ENCODE measurements around the gene CIAO1. TPM values are rescaled to one million over a fixed set of nuclear protein-coding genes. Genes with fewer than 3 reads are reported as not detected.

The CIAO1 gene
- total and polyA plus RNA-seq, 8 donors, result 25.0 to 40.0 (median 29.3) TPM

Other genes starting within 250 kb of the CIAO1 start
- 1 to 10 TPM in 4 of 6 donors, under 1 TPM in 2; 0.23 to 2.0 (median 1.4) TPM for gene GPAT2, start 231.3 kb upstream of the CIAO1 start, total RNA-seq
- 1 to 10 TPM in 1 of 2 donors, under 1 TPM in 1; 0.80 to 5.0 TPM for gene GPAT2, start 231.3 kb upstream of the CIAO1 start, polyA plus RNA-seq
- under 1 TPM; 0.04 to 0.50 (median 0.25) TPM for gene ADRA2B, start 149.7 kb upstream of the CIAO1 start, total RNA-seq
- 1 to 10 TPM; 1.1 to 1.5 TPM for gene ADRA2B, start 149.7 kb upstream of the CIAO1 start, polyA plus RNA-seq
- gene ASTL, start 127.7 kb upstream of the CIAO1 start, total RNA-seq, result not detected
- gene ASTL, start 127.7 kb upstream of the CIAO1 start, polyA plus RNA-seq, result under 1 TPM in 1 of 2 donors, not detected in 1; 0.14 TPM
- 1 to 10 TPM in 4 of 6 donors, under 1 TPM in 2; 0.32 to 3.1 (median 1.2) TPM for gene DUSP2, start 120.8 kb upstream of the CIAO1 start, total RNA-seq
- gene DUSP2, start 120.8 kb upstream of the CIAO1 start, polyA plus RNA-seq, result 1 to 10 TPM; 1.3 to 1.8 TPM
- 10 to 100 TPM; 37.1 to 65.1 (median 58.5) TPM for gene STARD7, start 57.4 kb upstream of the CIAO1 start, total RNA-seq
- gene STARD7, start 57.4 kb upstream of the CIAO1 start, polyA plus RNA-seq, result 10 to 100 TPM; 21.7 to 29.5 TPM
- 10 to 100 TPM; 20.1 to 38.4 (median 24.9) TPM for gene TMEM127, start 228 bp upstream of the CIAO1 start, total RNA-seq
- 10 to 100 TPM in 1 of 2 donors, 1 to 10 TPM in 1; 8.2 to 12.6 TPM for gene TMEM127, start 228 bp upstream of the CIAO1 start, polyA plus RNA-seq
- 10 to 100 TPM; 42.1 to 60.1 (median 47.8) TPM for gene SNRNP200, start 39.3 kb downstream of the CIAO1 start, total RNA-seq
- 10 to 100 TPM; 51.4 to 87.7 TPM for gene SNRNP200, start 39.3 kb downstream of the CIAO1 start, polyA plus RNA-seq
- gene ITPRIPL1, start 59.1 kb downstream of the CIAO1 start, total RNA-seq, result 1 to 10 TPM in 2 of 6 donors, under 1 TPM in 4; 0.39 to 1.4 (median 0.77) TPM
- gene ITPRIPL1, start 59.1 kb downstream of the CIAO1 start, polyA plus RNA-seq, result under 1 TPM; 0.38 to 0.49 TPM
- gene NCAPH, start 69.5 kb downstream of the CIAO1 start, total RNA-seq, result under 1 TPM; 0.12 to 0.81 (median 0.39) TPM
- gene NCAPH, start 69.5 kb downstream of the CIAO1 start, polyA plus RNA-seq, result under 1 TPM; 0.05 to 0.23 TPM
- gene NEURL3, start 239.1 kb downstream of the CIAO1 start, total RNA-seq, result 10 to 100 TPM in 5 of 6 donors, 1 to 10 TPM in 1; 8.6 to 30.4 (median 13.5) TPM
- 10 to 100 TPM; 32.4 to 73.5 TPM for gene NEURL3, start 239.1 kb downstream of the CIAO1 start, polyA plus RNA-seq